K562 (cell line): ENCODE results near the gene ARHGAP15. TPM values are rescaled to one million over a fixed set of nuclear protein-coding genes. Genes with fewer than 3 reads are reported as not detected.

ENCODE experiments used
- ATAC-seq: fragments of 200-7000 bp; cut with Tn5 transposase; 3 replicates; pipeline ENCODE4 v1.9.1; 2020; ENCODE audit warnings: moderate library complexity
- BruUV-seq: library from RNA; stranded (reverse); fragments of 400-500 nt; replicated peaks from 2 replicates; lab custom pipeline; 2021; lab: Mats Ljungman, UMichigan
- CTCF ChIA-PET: fragments of 300-600 bp; formaldehyde crosslinking; extraction: SDS; loops from one replicate; lab custom pipeline; 2021; ENCODE audit warnings: low intra/inter-chr PET ratio; lab: Yijun Ruan, JAX
- POLR2A ChIA-PET: fragments of 300-600, 350-650 bp; sonication (Branson Sonifier 250); formaldehyde crosslinking; extraction: SDS; loops from one replicate; lab custom pipeline; 2021; ENCODE audit warnings: antibody characterized with exemption, inconsistent platforms; lab: Yijun Ruan, JAX
- DNase-seq, 4 experiments: peaks; one replicate each; pipeline versions ENCODE4 v3.0.0 to v3.0.0-alpha.2; 2011 to 2018; ENCODE audit warnings: low spot score in 3 of 4, mixed read lengths in 3 of 4; ENCODE audit errors: extremely low read depth in 1 of 4
- FAIRE-seq: peaks from 2 replicates; lab custom pipeline; 2011; peaks lifted over from hg19 to GRCh38; lab: Jason Lieb, UNC
- H2AFZ ChIP-seq: 2 replicates; pipeline ENCODE4 v1.6.0; 2011; ENCODE audit warnings: low read depth, low read length, control low read depth, inconsistent platforms
- H3K27ac ChIP-seq: fragments of 200-600 bp; 3 replicates; pipeline ENCODE4 v1.8.0; 2011; ENCODE audit warnings: low read depth, mild to moderate bottlenecking, control low read depth, inconsistent platforms, low read length, moderate library complexity, mixed read lengths; ENCODE audit errors: extremely low read depth
- H3K27me3 ChIP-seq, 2 experiments: fragments of 300-600 bp in 1 of 2; 2 replicates in 1 of 2; 3 replicates in 1 of 2; pipeline versions ENCODE4 v1.6.0 to v1.8.0; 2011; ENCODE audit warnings: inconsistent platforms in 2 of 2, low read length in 2 of 2, mild to moderate bottlenecking in 1 of 2, mixed read lengths in 1 of 2, moderate library complexity in 1 of 2; ENCODE audit not compliant: control insufficient read depth in 2 of 2, insufficient read depth in 2 of 2
- H3K36me3 ChIP-seq: fragments of 300-600 bp; 3 replicates; pipeline ENCODE4 v1.8.0; 2011; ENCODE audit warnings: mild to moderate bottlenecking, low read length, inconsistent platforms; ENCODE audit not compliant: control insufficient read depth, insufficient read depth
- H3K4me1 ChIP-seq, 2 experiments: fragments of 200-600 bp in 1 of 2; replicated peaks in 1 of 2; 2 replicates in 1 of 2; 3 replicates in 1 of 2; pipeline versions ENCODE4 v1.5.1 to v1.8.0; 2011; ENCODE audit warnings: inconsistent platforms in 2 of 2, low read length in 2 of 2, mild to moderate bottlenecking in 1 of 2, mixed read lengths in 1 of 2, moderate library complexity in 1 of 2; ENCODE audit not compliant: control insufficient read depth in 2 of 2, insufficient read depth in 2 of 2
- H3K4me2 ChIP-seq: 2 replicates; pipeline ENCODE4 v1.6.1; 2011; ENCODE audit warnings: low read length, control low read depth, inconsistent platforms, mixed read lengths; ENCODE audit not compliant: insufficient read depth
- H3K4me3 ChIP-seq: fragments of 200-600 bp; sonication (generic), shearing (Covaris generic); 2 replicates; pipeline ENCODE4 v1.5.1; 2016; ENCODE audit warnings: control low read depth, inconsistent platforms
- H3K79me2 ChIP-seq: fragments of 200-600 bp; 3 replicates; pipeline ENCODE4 v1.8.0; 2011; ENCODE audit warnings: low read length, inconsistent platforms; ENCODE audit not compliant: control insufficient read depth, insufficient read depth
- H3K9ac ChIP-seq, 2 experiments: 2 replicates each; pipeline versions ENCODE4 v1.6.0 to v1.6.1; 2011; ENCODE audit warnings: low read depth in 2 of 2, low read length in 2 of 2, control low read depth in 1 of 2, inconsistent platforms in 1 of 2, mild to moderate bottlenecking in 1 of 2, mixed read lengths in 1 of 2; ENCODE audit not compliant: insufficient read depth in 1 of 2
- H3K9me1 ChIP-seq: one replicate; pipeline ENCODE4 v1.6.0; 2011; ENCODE audit warnings: inconsistent platforms, mild to moderate bottlenecking, low read length, moderate library complexity; ENCODE audit not compliant: control insufficient read depth, insufficient read depth
- H3K9me3 ChIP-seq: replicated peaks from 2 replicates; pipeline ENCODE4 v1.5.1; 2011; ENCODE audit warnings: low read depth, low read length, inconsistent platforms; ENCODE audit not compliant: control insufficient read depth, insufficient read depth
- H4K20me1 ChIP-seq: replicated peaks from 2 replicates; pipeline ENCODE4 v1.6.1; 2011; ENCODE audit warnings: low read length, inconsistent platforms, mixed read lengths; ENCODE audit not compliant: control insufficient read depth, insufficient read depth
- CCAR2 ChIP-seq: fragments of 200-400 bp; formaldehyde crosslinking; IDR thresholded peaks from 2 replicates; pipeline ENCODE4 v1.6.1; 2017; ENCODE audit warnings: mild to moderate bottlenecking, low read depth, low read length
- EWSR1 ChIP-seq: fragments of 450-650 bp; IDR thresholded peaks from 2 replicates; pipeline ENCODE4 v1.6.1; 2018; ENCODE audit warnings: borderline replicate concordance, mild to moderate bottlenecking, low read depth, moderate library complexity; ENCODE audit not compliant: partially characterized antibody
- FOXJ2 ChIP-seq: fragments of 200-800 bp; sonication (Bioruptor generic); IDR thresholded peaks from 2 replicates; pipeline ENCODE4 v1.6.1; 2016; ENCODE audit warnings: missing genetic modification characterization, missing compliant biosample characterization
- NR2C2 ChIP-seq, 2 experiments: fragments of 200-800 bp in 1 of 2; sonication (Bioruptor generic) in 1 of 2; sonication (generic) in 1 of 2; formaldehyde crosslinking in 1 of 2; IDR thresholded peaks; 2 replicates each; pipeline versions ENCODE4 v1.6.1 to v1.8.0; 2016 to 2022; ENCODE audit warnings: mild to moderate bottlenecking in 1 of 2, missing compliant biosample characterization in 1 of 2, missing genetic modification characterization in 1 of 2, missing genetic modification reagents in 1 of 2
- NR4A1 ChIP-seq, 2 experiments: fragments of 250-450 bp in 1 of 2; fragments of 450-650 bp in 1 of 2; sonication (Bioruptor Pico) in 1 of 2; IDR thresholded peaks; 2 replicates each; pipeline versions ENCODE4 v1.4.0 to v1.6.1; 2016 to 2020; ENCODE audit warnings: mild to moderate bottlenecking in 2 of 2, missing compliant biosample characterization in 1 of 2, missing genetic modification characterization in 1 of 2, moderate library complexity in 1 of 2
- ZNF431 ChIP-seq: sonication (generic); formaldehyde crosslinking; IDR thresholded peaks from 2 replicates; pipeline ENCODE4 v1.8.0; 2022; ENCODE audit warnings: mild to moderate bottlenecking, missing genetic modification reagents
- ZNF780A ChIP-seq: fragments of 250-450 bp; sonication (Bioruptor Pico); IDR thresholded peaks from 2 replicates; pipeline ENCODE4 v1.5.0; 2021; ENCODE audit warnings: mild to moderate bottlenecking
- WGBS: fragments of 100-300 bp; shearing (Covaris generic); methylation state at CpG from one replicate; pipeline ENCODE4 v1.1.6; 2016; ENCODE audit warnings: low coverage, mixed read lengths; ENCODE audit not compliant: insufficient coverage; ENCODE audit errors: missing lambda C conversion rate; 5-methylcytosine and 5-hydroxymethylcytosine counted together
- in situ Hi-C: fragments of 300-500 bp; cut with MboI; formaldehyde crosslinking; loops from 4 replicates; pipeline ENCODE4 v1.15.0; 2018; ENCODE audit warnings: inconsistent platforms, mixed read lengths
- intact Hi-C: fragments of 100-400 bp; cut with micrococcal nuclease; formaldehyde crosslinking; loops from 2 replicates; pipeline ENCODE4 v1.14.2; 2022
- polyA plus RNA-seq, 8 experiments: library from polyadenylated mRNA; depleted of rRNA in 4 of 8; stranded (reverse) in 5 of 8; unstranded in 3 of 8; fragments of >200 nt; fragmentation: Nextera tagmentation in 2 of 8; fragmentation: Illumina TruSeq in 1 of 8; extraction: Ambion mirVana in 2 of 8; extraction: Trizol in 1 of 8; gene quantifications; 2 replicates each; pipeline versions ENCODE4 v1.2.1 to v1.2.3, GENCODE V29; 2011 to 2014; ENCODE audit warnings: inconsistent platforms in 1 of 8, missing spikeins in 1 of 8
- total RNA-seq, 7 experiments: library from RNA; depleted of rRNA in 6 of 7; stranded (reverse); fragments of >200 nt in 6 of 7; fragmentation: Illumina TruSeq in 2 of 7; extraction: Trizol in 2 of 7; gene quantifications; 2 replicates each; pipeline versions ENCODE4 v1.2.1 to v1.2.3, GENCODE V29; 2011 to 2021; ENCODE audit warnings: low replicate concordance in 1 of 7
- TF ChIP-seq, protein P1 (sequence below): fragments of 250-450 bp; sonication (Bioruptor Pico); IDR thresholded peaks from 2 replicates; pipeline ENCODE4 v1.8.0; 2021; ENCODE audit warnings: mild to moderate bottlenecking, moderate library complexity
- TF ChIP-seq, protein P2 (sequence below): fragments of 250-450 bp; sonication (Bioruptor Pico); IDR thresholded peaks from 2 replicates; pipeline ENCODE4 v1.5.0; 2021
- TF ChIP-seq, protein P3 (sequence below): IDR thresholded peaks from 3 replicates; pipeline ENCODE4 v1.6.1; 2011; ENCODE audit warnings: borderline replicate concordance, mild to moderate bottlenecking; ENCODE audit not compliant: insufficient read length, insufficient read depth
- TF ChIP-seq, protein P4 (sequence below): fragments of 450-650 bp; formaldehyde crosslinking; IDR thresholded peaks from 2 replicates; pipeline ENCODE4 v1.4.0; 2020; ENCODE audit warnings: mild to moderate bottlenecking, moderate library complexity

ARHGAP15 gene
- total and polyA plus RNA-seq, 9 of the 15 experiments (the other 6 are each of a cell fraction or from before 2014, with no cell fraction given): 1.5 to 17.9 (median 7.9) TPM

DNA sequence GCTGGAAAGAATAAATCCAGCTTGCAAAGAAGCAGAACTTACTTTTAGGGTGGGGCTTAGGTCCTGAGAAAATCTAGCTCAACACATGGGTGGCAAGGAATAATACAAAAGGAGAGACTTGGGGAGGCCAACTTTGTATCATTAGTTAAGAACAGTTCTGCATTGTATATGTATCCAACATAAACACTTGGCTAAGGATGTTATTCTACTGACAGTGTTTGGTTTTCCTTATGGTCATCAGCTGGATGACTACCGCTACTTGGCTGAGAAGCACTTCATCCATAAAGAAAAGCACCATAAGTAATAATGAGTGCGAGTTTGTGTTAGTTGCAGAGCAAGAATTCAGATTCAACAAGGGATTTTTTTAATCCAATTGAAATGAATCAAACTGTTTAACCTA is 614.9 kb downstream of the ARHGAP15 start (continued):
- TF ChIP-seq, protein P1, sequence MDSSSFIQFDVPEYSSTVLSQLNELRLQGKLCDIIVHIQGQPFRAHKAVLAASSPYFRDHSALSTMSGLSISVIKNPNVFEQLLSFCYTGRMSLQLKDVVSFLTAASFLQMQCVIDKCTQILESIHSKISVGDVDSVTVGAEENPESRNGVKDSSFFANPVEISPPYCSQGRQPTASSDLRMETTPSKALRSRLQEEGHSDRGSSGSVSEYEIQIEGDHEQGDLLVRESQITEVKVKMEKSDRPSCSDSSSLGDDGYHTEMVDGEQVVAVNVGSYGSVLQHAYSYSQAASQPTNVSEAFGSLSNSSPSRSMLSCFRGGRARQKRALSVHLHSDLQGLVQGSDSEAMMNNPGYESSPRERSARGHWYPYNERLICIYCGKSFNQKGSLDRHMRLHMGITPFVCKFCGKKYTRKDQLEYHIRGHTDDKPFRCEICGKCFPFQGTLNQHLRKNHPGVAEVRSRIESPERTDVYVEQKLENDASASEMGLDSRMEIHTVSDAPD (CRISPR knock-in tag): no peak
- TF ChIP-seq, protein P2, sequence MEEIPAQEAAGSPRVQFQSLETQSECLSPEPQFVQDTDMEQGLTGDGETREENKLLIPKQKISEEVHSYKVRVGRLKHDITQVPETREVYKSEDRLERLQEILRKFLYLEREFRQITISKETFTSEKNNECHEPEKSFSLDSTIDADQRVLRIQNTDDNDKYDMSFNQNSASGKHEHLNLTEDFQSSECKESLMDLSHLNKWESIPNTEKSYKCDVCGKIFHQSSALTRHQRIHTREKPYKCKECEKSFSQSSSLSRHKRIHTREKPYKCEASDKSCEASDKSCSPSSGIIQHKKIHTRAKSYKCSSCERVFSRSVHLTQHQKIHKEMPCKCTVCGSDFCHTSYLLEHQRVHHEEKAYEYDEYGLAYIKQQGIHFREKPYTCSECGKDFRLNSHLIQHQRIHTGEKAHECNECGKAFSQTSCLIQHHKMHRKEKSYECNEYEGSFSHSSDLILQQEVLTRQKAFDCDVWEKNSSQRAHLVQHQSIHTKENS (CRISPR knock-in tag): no peak
- no peak for TF ChIP-seq FOXJ2 (tag)
- TF ChIP-seq NR2C2 (CRISPR knock-in tag; IDR thresholded peaks at IDR 0.05): no peak
- TF ChIP-seq NR2C2 (tag; IDR thresholded peaks at IDR 0.05): no peak
- TF ChIP-seq CCAR2: no peak
- TF ChIP-seq, protein P3, sequence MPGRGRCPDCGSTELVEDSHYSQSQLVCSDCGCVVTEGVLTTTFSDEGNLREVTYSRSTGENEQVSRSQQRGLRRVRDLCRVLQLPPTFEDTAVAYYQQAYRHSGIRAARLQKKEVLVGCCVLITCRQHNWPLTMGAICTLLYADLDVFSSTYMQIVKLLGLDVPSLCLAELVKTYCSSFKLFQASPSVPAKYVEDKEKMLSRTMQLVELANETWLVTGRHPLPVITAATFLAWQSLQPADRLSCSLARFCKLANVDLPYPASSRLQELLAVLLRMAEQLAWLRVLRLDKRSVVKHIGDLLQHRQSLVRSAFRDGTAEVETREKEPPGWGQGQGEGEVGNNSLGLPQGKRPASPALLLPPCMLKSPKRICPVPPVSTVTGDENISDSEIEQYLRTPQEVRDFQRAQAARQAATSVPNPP: no peak

DNA sequence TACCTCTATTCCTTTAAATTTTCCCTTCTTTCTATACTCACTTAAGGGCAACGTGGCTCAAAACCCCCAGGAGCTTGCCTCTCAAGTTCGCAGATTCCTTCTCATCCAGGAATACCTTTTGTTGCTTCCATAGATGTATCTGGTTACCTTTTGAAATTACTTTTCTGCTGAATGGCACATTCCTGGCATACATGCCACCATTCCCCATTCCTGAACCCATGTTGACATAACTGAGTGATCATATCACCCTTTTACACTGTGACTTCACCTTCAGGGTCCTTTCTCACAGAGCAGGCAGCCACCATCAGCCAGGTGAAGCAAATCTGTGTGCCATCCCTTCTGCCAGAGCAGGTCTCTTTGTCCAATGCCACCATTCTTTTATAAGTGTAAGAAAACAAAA is 615.8 kb downstream of the ARHGAP15 start:
- Histone ChIP-seq H3K79me2 (no peaks in the 10 kb centered on the region), H4K20me1 (no peaks in the 10 kb centered on the region), H3K36me3 (no peaks in the 10 kb centered on the region), H3K4me2 (no peak overlapping the region), H2AFZ (no peak overlapping the region), H3K9ac (no peak overlapping the region), H3K4me1 (0 out of 5 replicates have a peak, but pooled peaks cover 0 to 4% of the 10 kb centered on the region in 2 experiments), H3K27me3 (no peaks in the 10 kb centered on the region), H3K27ac (no peak overlapping the region), H3K9me3 (no peaks in the 10 kb centered on the region), H3K9me1 (no peaks in the 10 kb centered on the region), H3K4me3 (no peak overlapping the region)
- 42% methylated on average over 2 of the region's 2 CpGs for WGBS
- TF ChIP-seq ZNF780A: no peak
- TF ChIP-seq EWSR1: no peak
- no peak for TF ChIP-seq ZNF431 (CRISPR knock-in tag)
- TF ChIP-seq NR4A1 (CRISPR knock-in tag; IDR thresholded peaks at IDR 0.05): no peak
- no peak for TF ChIP-seq NR4A1 (tag; IDR thresholded peaks at IDR 0.05)
- TF ChIP-seq, protein P4, sequence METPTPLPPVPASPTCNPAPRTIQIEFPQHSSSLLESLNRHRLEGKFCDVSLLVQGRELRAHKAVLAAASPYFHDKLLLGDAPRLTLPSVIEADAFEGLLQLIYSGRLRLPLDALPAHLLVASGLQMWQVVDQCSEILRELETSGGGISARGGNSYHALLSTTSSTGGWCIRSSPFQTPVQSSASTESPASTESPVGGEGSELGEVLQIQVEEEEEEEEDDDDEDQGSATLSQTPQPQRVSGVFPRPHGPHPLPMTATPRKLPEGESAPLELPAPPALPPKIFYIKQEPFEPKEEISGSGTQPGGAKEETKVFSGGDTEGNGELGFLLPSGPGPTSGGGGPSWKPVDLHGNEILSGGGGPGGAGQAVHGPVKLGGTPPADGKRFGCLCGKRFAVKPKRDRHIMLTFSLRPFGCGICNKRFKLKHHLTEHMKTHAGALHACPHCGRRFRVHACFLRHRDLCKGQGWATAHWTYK (CRISPR knock-in tag): no peak
- no peak for DNase-seq
- no peak for FAIRE-seq
- in situ Hi-C loops: no loop called here
- ChIA-PET CTCF (no interaction called here), POLR2A (interaction anchor here (0.7 to 1.6 kb wide), 2 partner anchors 17 to 96 kb away, joined by 3 read pairs; no protein-coding TSS in a partner anchor)
- intact Hi-C loops: no loop called here
- ATAC-seq: no peak
- no TSS peak for BruUV-seq
